GM10248 (cell line): ENCODE results near the gene MRPS7.

Experiments
- CTCF ChIA-PET: fragments of 300-600 bp; sonication (Branson Sonifier 250); formaldehyde crosslinking; extraction: SDS; loops from one replicate; lab custom pipeline; 2021; ENCODE audit warnings: antibody characterized with exemption; lab: Yijun Ruan, JAX
- POLR2A ChIA-PET: fragments of 350-650 bp; sonication (Branson Sonifier 250); formaldehyde crosslinking; extraction: SDS; loops from one replicate; lab custom pipeline; 2020; ENCODE audit warnings: antibody characterized with exemption; lab: Yijun Ruan, JAX
- DNase-seq: peaks from one replicate; pipeline ENCODE4 v3.0.0; 2012; ENCODE audit errors: extremely low spot score
- TF ChIP-seq, protein P1 (sequence below): IDR thresholded peaks from 2 replicates; pipeline ENCODE4 v1.5.1; 2012; ENCODE audit warnings: mild to moderate bottlenecking, low read depth; ENCODE audit errors: extremely low read depth, missing control alignments, control extremely low read depth

MRPS7 gene

DNA sequence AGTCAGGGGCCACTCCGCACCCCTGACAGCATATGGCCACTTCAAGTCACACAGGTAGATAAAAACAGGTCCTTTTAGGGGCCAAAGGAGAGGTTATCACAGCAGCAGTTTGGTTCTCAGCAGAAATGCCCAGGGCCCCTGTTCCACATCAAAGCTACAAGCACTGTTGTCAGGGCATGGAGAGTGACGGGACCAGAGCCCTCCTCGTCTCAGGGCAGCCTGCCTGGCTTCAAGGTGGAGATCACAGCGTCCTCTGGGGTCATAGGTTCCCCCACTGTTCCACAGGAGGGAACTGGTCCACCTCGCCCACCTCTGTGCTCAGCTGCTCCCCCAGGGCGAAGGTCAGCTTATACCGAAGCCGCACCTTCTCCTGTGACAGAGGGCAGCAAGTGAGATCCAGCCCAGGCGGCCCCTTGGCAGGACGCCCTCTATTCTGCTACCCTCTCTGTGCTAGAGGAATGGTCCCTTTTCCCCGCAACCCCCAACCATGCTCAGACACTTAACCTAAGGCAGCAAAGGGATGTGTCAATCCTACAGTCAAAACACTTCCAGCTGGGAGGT lies 23.6 kb upstream of the MRPS7 start:
- TF ChIP-seq, protein P1, sequence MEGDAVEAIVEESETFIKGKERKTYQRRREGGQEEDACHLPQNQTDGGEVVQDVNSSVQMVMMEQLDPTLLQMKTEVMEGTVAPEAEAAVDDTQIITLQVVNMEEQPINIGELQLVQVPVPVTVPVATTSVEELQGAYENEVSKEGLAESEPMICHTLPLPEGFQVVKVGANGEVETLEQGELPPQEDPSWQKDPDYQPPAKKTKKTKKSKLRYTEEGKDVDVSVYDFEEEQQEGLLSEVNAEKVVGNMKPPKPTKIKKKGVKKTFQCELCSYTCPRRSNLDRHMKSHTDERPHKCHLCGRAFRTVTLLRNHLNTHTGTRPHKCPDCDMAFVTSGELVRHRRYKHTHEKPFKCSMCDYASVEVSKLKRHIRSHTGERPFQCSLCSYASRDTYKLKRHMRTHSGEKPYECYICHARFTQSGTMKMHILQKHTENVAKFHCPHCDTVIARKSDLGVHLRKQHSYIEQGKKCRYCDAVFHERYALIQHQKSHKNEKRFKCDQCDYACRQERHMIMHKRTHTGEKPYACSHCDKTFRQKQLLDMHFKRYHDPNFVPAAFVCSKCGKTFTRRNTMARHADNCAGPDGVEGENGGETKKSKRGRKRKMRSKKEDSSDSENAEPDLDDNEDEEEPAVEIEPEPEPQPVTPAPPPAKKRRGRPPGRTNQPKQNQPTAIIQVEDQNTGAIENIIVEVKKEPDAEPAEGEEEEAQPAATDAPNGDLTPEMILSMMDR = no peak
- ChIA-PET CTCF (interaction anchor here (0.7 to 7.4 kb wide), 9 partner anchors 11 to 277 kb away, joined by 3 to 87 read pairs (median 9); partner anchors contain the start of genes GGA3, MIF4GD and MRPS7), POLR2A (no interaction called here)
- no peak for DNase-seq

DNA sequence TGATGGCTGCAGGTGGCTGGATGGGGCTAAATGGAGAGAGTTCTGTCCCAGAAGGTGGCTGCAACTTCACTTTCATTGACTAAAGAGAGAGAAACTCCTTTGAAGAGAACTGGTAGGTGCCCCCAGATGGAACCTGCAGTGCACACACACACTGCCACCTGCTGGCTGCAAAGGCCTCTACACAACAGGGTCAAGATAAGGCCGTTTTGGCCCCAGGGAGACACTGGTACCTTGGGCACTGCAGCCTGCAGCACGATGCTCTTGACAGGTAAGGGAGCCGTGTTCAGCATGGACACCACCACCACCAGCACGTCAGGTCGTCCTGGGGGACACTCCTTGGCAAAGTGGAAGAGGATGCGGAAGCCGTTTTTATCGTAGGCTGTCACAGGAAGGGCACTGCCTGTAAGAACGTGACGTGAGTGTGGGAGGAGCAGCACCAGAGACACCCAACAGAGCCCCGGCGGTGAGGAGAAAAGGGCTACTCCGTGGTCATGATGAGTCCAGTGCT lies 22.9 kb upstream of the MRPS7 start:
- DNase-seq = peak; percentile 82
- POLR2A ChIA-PET = no interaction called here
- TF ChIP-seq, protein P1 = peak; percentile 84
- CTCF ChIA-PET = interaction anchor here (0.8 to 7.4 kb wide), 15 partner anchors 10 to 277 kb away, joined by 3 to 87 read pairs (median 7); partner anchors contain the start of genes GGA3, MIF4GD, MRPS7 and SLC25A19

GRCh38 chr17:75239214-75239613 lies 22.5 kb upstream of the MRPS7 start:
- no peak for DNase-seq
- TF ChIP-seq, protein P1 = no peak
- CTCF ChIA-PET = interaction anchor here (0.9 to 7.4 kb wide), 13 partner anchors 10 to 310 kb away, joined by 3 to 87 read pairs (median 5); partner anchors contain the start of genes MIF4GD and SLC25A19
- POLR2A ChIA-PET = no interaction called here

DNA sequence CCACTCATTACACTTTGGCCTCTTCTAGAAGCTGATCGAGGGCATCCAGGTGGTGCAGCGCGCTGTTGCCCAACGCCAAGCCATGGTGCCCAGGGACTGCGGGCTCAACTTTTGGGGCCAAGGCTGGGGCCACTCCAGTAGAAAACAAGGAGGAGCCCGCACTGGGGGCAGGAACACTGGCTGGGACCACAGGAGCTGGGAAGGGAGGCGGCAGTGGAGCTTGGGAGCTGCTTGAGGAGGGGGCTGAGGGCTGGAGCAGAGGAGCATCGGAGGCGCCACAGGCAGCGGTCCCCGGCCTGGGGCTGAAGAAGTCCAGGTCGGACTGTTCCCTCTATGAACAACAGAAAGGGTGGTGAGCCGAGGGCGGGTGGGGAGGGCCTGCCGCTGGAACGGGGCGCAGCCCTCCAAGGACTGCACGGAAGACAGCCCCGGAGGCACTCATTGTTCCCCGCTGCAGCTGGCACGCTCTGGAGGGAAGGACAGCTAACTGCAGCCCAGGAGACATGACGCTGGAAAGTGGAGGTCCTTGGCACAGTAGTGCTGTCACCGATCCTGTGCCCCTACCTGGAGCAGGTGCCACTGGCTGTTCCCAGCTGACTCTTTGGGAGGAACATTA lies 21.8 kb upstream of the MRPS7 start:
- POLR2A ChIA-PET = interaction anchor here (1.3 kb wide), 1 partner anchor 12 kb away, joined by 3 read pairs; no protein-coding TSS in a partner anchor
- TF ChIP-seq, protein P1 = no peak
- no peak for DNase-seq
- CTCF ChIA-PET = interaction anchor here (0.9 to 7.4 kb wide), 15 partner anchors 9 to 311 kb away, joined by 3 to 87 read pairs (median 5); partner anchors contain the start of genes GGA3, MIF4GD, MRPS7 and SLC25A19

GRCh38 chr17:75240394-75241142 lies 21.1 kb upstream of the MRPS7 start:
- TF ChIP-seq, protein P1 = peak; percentile 59
- peak; percentile 54 for DNase-seq
- POLR2A ChIA-PET = interaction anchor here (1.3 kb wide), 1 partner anchor 13 kb away, joined by 3 read pairs; no protein-coding TSS in a partner anchor
- CTCF ChIA-PET = interaction anchor here (1.2 to 7.4 kb wide), 11 partner anchors 8 to 278 kb away, joined by 3 to 87 read pairs (median 5); partner anchors contain the start of genes GGA3, MRPS7, NT5C and SLC25A19

GRCh38 chr17:75241143-75241430 lies 20.6 kb upstream of the MRPS7 start:
- ChIA-PET POLR2A (no interaction called here), CTCF (interaction anchor here (1.2 to 7.4 kb wide), 6 partner anchors 8 to 279 kb away, joined by 3 to 87 read pairs (median 14); partner anchors contain the start of genes GGA3, MRPS7 and NT5C)
- DNase-seq = no peak
- TF ChIP-seq, protein P1 = no peak
